Keratinocyte (primary cell): Measurements from ENCODE around the gene PIANP. TPM values are rescaled to one million over a fixed set of nuclear protein-coding genes. Genes with fewer than 3 reads are reported as not detected.

Experiments used
- DNase-seq: peaks from one replicate; pipeline ENCODE4 v3.0.0-alpha.2; 2011; ENCODE audit warnings: low read depth, missing footprints, low spot score
- FAIRE-seq: peaks from 2 replicates; lab custom pipeline; 2011; peaks lifted over from hg19 to GRCh38; lab: Jason Lieb, UNC
- H2AFZ ChIP-seq: 2 replicates; pipeline ENCODE4 v1.6.0; 2012; ENCODE audit warnings: low read length, control low read depth, inconsistent platforms; ENCODE audit not compliant: control insufficient read depth
- H3K27ac ChIP-seq: 2 replicates; pipeline ENCODE4 v1.5.1; 2011; ENCODE audit warnings: low read length; ENCODE audit not compliant: control insufficient read depth, insufficient read depth
- H3K27me3 ChIP-seq: 3 replicates; pipeline ENCODE4 v1.6.0; 2011; ENCODE audit warnings: low read length; ENCODE audit not compliant: control insufficient read depth, insufficient read depth; ENCODE audit errors: extremely low read depth
- H3K36me3 ChIP-seq, 2 experiments: 2 replicates in 1 of 2; 3 replicates in 1 of 2; pipeline ENCODE4 v1.5.1; 2011; ENCODE audit warnings: low read length in 2 of 2, mild to moderate bottlenecking in 1 of 2; ENCODE audit not compliant: control insufficient read depth in 2 of 2, insufficient read depth in 2 of 2; ENCODE audit errors: extremely low read depth in 1 of 2
- H3K4me1 ChIP-seq: 3 replicates; pipeline ENCODE4 v1.5.1; 2011; ENCODE audit warnings: low read length; ENCODE audit not compliant: control insufficient read depth, insufficient read depth; ENCODE audit errors: extremely low read depth
- H3K4me2 ChIP-seq: 3 replicates; pipeline ENCODE4 v1.6.0; 2011; ENCODE audit warnings: low read depth, low read length; ENCODE audit not compliant: control insufficient read depth, insufficient read depth; ENCODE audit errors: extremely low read depth
- H3K4me3 ChIP-seq, 3 experiments: fragments of 200-600 bp in 1 of 3; sonication (generic) in 1 of 3; 2 replicates in 2 of 3; 3 replicates in 1 of 3; pipeline ENCODE4 v1.5.1; 2011 to 2016; ENCODE audit warnings: low read length in 3 of 3, mild to moderate bottlenecking in 3 of 3, control low read depth in 2 of 3, inconsistent platforms in 1 of 3, low read depth in 1 of 3, mixed read lengths in 1 of 3, mixed run types in 1 of 3, moderate library complexity in 1 of 3; ENCODE audit not compliant: control insufficient read depth in 2 of 3, insufficient read depth in 2 of 3; ENCODE audit errors: extremely low read depth in 1 of 3
- H3K79me2 ChIP-seq: 2 replicates; pipeline ENCODE4 v1.6.0; 2012; ENCODE audit warnings: low read length; ENCODE audit not compliant: control insufficient read depth, insufficient read depth
- H3K9ac ChIP-seq: 3 replicates; pipeline ENCODE4 v1.6.0; 2011; ENCODE audit warnings: low read length; ENCODE audit not compliant: control insufficient read depth, insufficient read depth; ENCODE audit errors: extremely low read depth
- H3K9me1 ChIP-seq: 3 replicates; pipeline ENCODE4 v1.6.0; 2011; ENCODE audit warnings: low read length; ENCODE audit not compliant: control insufficient read depth, insufficient read depth; ENCODE audit errors: extremely low read depth
- H3K9me3 ChIP-seq: 2 replicates; pipeline ENCODE4 v1.5.1; 2012; ENCODE audit warnings: low read depth, low read length; ENCODE audit not compliant: control insufficient read depth
- H4K20me1 ChIP-seq: 3 replicates; pipeline ENCODE4 v1.6.0; 2011; ENCODE audit warnings: low read length; ENCODE audit not compliant: control insufficient read depth, insufficient read depth; ENCODE audit errors: extremely low read depth
- CTCF ChIP-seq, 3 experiments: IDR thresholded peaks in 1 of 3; conservative IDR thresholded peaks in 1 of 3; optimal IDR thresholded peaks in 1 of 3; 2 replicates in 2 of 3; 3 replicates in 1 of 3; pipeline versions ENCODE3 to v1.5.1; 2011; ENCODE audit warnings: low read length in 3 of 3, mild to moderate bottlenecking in 3 of 3, moderate library complexity in 2 of 3, control low read depth in 1 of 3, inconsistent platforms in 1 of 3; ENCODE audit not compliant: insufficient read depth in 2 of 3; ENCODE audit errors: extremely low read depth in 1 of 3
- EZH2 ChIP-seq: IDR thresholded peaks from one replicate; pipeline ENCODE4 v1.6.1; 2012; ENCODE audit warnings: inconsistent platforms, mild to moderate bottlenecking, low read length, moderate library complexity
- dilution Hi-C: fragments of 300-500 bp; cut with MboI; formaldehyde crosslinking; loops from one replicate; pipeline ENCODE4 v1.7.0; 2020; ENCODE audit warnings: low sequenced_read_pairs; ENCODE audit not compliant: extremely low pct_ligation_motif_present
- polyA plus RNA-seq, 5 experiments: library from polyadenylated mRNA; depleted of rRNA in 3 of 5; stranded (reverse) in 3 of 5; stranded (forward) in 1 of 5; unstranded in 1 of 5; fragments of >200 nt; gene quantifications; 1 replicate in 1 of 5; 2 replicates in 3 of 5; 3 replicates in 1 of 5; pipeline versions ENCODE4 v1.2.1 to v1.2.3, GENCODE V29; 2011 to 2012; ENCODE audit warnings: missing spikeins in 2 of 5, low read depth in 1 of 5, low replicate concordance in 1 of 5

Gene PIANP
- polyA plus RNA-seq, 1 donor (not counting 4 experiments of a cell fraction or from before 2014, with no cell fraction given) = not detected

- peak within 1 kb of the TSS; percentile 96 for H2AFZ ChIP-seq
- peaks cover 5% of the 10 kb centered on the region for H3K4me1 ChIP-seq
- no peaks in the 10 kb centered on the region for H4K20me1 ChIP-seq
- H3K27ac ChIP-seq = peak within 1 kb of the TSS; percentile 84
- FAIRE-seq (peak; percentile 76), DNase-seq (peak; percentile 89)
- dilution Hi-C loops = no loop called here
- H3K27me3 ChIP-seq = no peaks in the 10 kb centered on the region
- no peaks in the 10 kb centered on the region for H3K9me1 ChIP-seq
- peaks cover 6% of the 10 kb centered on the region for H3K79me2 ChIP-seq
- H3K9ac ChIP-seq = peak within 1 kb of the TSS; percentile 88
- peak within 1 kb of the TSS; percentile 67 to 96 (median 91) for H3K4me3 ChIP-seq
- H3K4me2 ChIP-seq = peak within 1 kb of the TSS; percentile 100
- H3K36me3 ChIP-seq = peaks cover 7 to 10% of the 10 kb centered on the region in 2 experiments
- no peaks in the 10 kb centered on the region for H3K9me3 ChIP-seq
- TF ChIP-seq EZH2 = no peak
- peak in 1 of 3 experiments; percentile 50 for TF ChIP-seq CTCF (optimal IDR thresholded peaks at IDR 0.05 in 1 of 3, IDR thresholded peaks at IDR 0.05 in 1 of 3, conservative IDR thresholded peaks at IDR 0.05 in 1 of 3; ENCODE audit: extremely low read depth in 1 of 3, insufficient read depth in 2 of 3, low read length in 3 of 3)
Measured at GRCh38 chr12:6723607-6724408, 23.2 kb upstream of the PIANP start, which contains the start of gene COPS7A. Gene COPS7A (plus strand): TSS chr12:6724046. CDS start chr12:6724657, 611 bp downstream.

- DNase-seq = no peak
- Histone ChIP-seq H2AFZ (no peak overlapping the region), H3K4me3 (peak overlapping the region in 1 of 3 experiments; percentile 91)
Measured at GRCh38 chr12:6722863-6723262, 22.2 kb upstream of the PIANP start.

More at GRCh38 chr12:6722863-6723262, 22.2 kb upstream of the PIANP start:
- H4K20me1 ChIP-seq = no peaks in the 10 kb centered on the region
- no peak for TF ChIP-seq EZH2
- TF ChIP-seq CTCF (optimal IDR thresholded peaks at IDR 0.05 in 1 of 3, IDR thresholded peaks at IDR 0.05 in 1 of 3, conservative IDR thresholded peaks at IDR 0.05 in 1 of 3; ENCODE audit: extremely low read depth in 1 of 3, insufficient read depth in 2 of 3, low read length in 3 of 3) = no peak
- H3K9me1 ChIP-seq = no peaks in the 10 kb centered on the region
- peak overlapping the region; percentile 100 for H3K4me2 ChIP-seq
- H3K27me3 ChIP-seq = no peaks in the 10 kb centered on the region
- peaks cover 6% of the 10 kb centered on the region for H3K79me2 ChIP-seq
- H3K9ac ChIP-seq = no peak overlapping the region
- dilution Hi-C loops = no loop called here
- H3K36me3 ChIP-seq = peaks cover under 1 to 4% of the 10 kb centered on the region in 2 experiments
- H3K9me3 ChIP-seq = no peaks in the 10 kb centered on the region
- FAIRE-seq = no peak
- H3K4me1 ChIP-seq = peaks cover 5% of the 10 kb centered on the region
- H3K27ac ChIP-seq = no peak overlapping the region
